ENCODE results near the gene GRAPL.
"Not testable (repeated sequence)": the region's sequence is repeated elsewhere in the genome, so short reads cannot be mapped to it uniquely, and the experiment has no call there.

GRAPL gene

GRCh38 chr17:19157628-19158027 lies 30.2 kb downstream of the GRAPL start:
- WGBS, result no CpG with 5 or more reads among the region's 8 CpGs
- H3K27ac ChIP-seq (ENCODE audit: low read length, poor library complexity, severe bottlenecking); H3K4ac ChIP-seq (ENCODE audit: low read depth in 1 of 2, low read length in 2 of 2); H3K18ac ChIP-seq (ENCODE audit: low read depth in 1 of 2, low read length in 2 of 2); H3K4me3 ChIP-seq (ENCODE audit: insufficient read depth in 1 of 2, low read depth in 1 of 2, low read length in 2 of 2); H2BK12ac ChIP-seq (ENCODE audit: low read length in 2 of 2); H3K27me3 ChIP-seq (ENCODE audit: control insufficient read depth in 1 of 2, insufficient read depth in 1 of 2, low read length in 2 of 2); H3K79me1 ChIP-seq (replicated peaks; ENCODE audit: low read length, poor library complexity, severe bottlenecking); H3K36me3 ChIP-seq (ENCODE audit: control insufficient read depth in 1 of 2, insufficient read depth in 2 of 2, low read depth in 1 of 2, low read length in 2 of 2); H4K91ac ChIP-seq (ENCODE audit: low read length); H3K9ac ChIP-seq (ENCODE audit: low read length); H3K4me1 ChIP-seq (ENCODE audit: control insufficient read depth, insufficient read depth, low read depth, low read length); H2BK120ac ChIP-seq (ENCODE audit: low read depth, low read length); H2BK5ac ChIP-seq (ENCODE audit: low read depth, low read length, poor library complexity, severe bottlenecking); H2AK5ac ChIP-seq (ENCODE audit: low read length, severe bottlenecking); H4K8ac ChIP-seq (ENCODE audit: low read length); H2AFZ ChIP-seq (ENCODE audit: low read depth, low read length); DNase-seq; H3K4me2 ChIP-seq (ENCODE audit: low read length, poor library complexity, severe bottlenecking); H2BK15ac ChIP-seq (ENCODE audit: low read depth, poor library complexity, severe bottlenecking); H3K23ac ChIP-seq (ENCODE audit: low read length in 2 of 2); H3K9me3 ChIP-seq (ENCODE audit: control insufficient read depth, low read length); H3K14ac ChIP-seq (ENCODE audit: low read length in 2 of 2): not testable (repeated sequence)

- not testable (repeated sequence) for H3K27me3 ChIP-seq (ENCODE audit: control insufficient read depth in 1 of 2, insufficient read depth in 1 of 2, low read length in 2 of 2); DNase-seq; H2BK15ac ChIP-seq (ENCODE audit: low read depth, poor library complexity, severe bottlenecking); H3K4me2 ChIP-seq (ENCODE audit: low read length, poor library complexity, severe bottlenecking); H4K91ac ChIP-seq (ENCODE audit: low read length); H2BK12ac ChIP-seq (ENCODE audit: low read length in 2 of 2); H3K9me3 ChIP-seq (ENCODE audit: control insufficient read depth, low read length); H4K8ac ChIP-seq (ENCODE audit: low read length); H3K9ac ChIP-seq (ENCODE audit: low read length); H3K79me1 ChIP-seq (replicated peaks; ENCODE audit: low read length, poor library complexity, severe bottlenecking); H2AFZ ChIP-seq (ENCODE audit: low read depth, low read length); H2BK120ac ChIP-seq (ENCODE audit: low read depth, low read length); H3K14ac ChIP-seq (ENCODE audit: low read length in 2 of 2); H3K4me1 ChIP-seq (ENCODE audit: control insufficient read depth, insufficient read depth, low read depth, low read length); H3K4me3 ChIP-seq (ENCODE audit: insufficient read depth in 1 of 2, low read depth in 1 of 2, low read length in 2 of 2); H3K36me3 ChIP-seq (ENCODE audit: control insufficient read depth in 1 of 2, insufficient read depth in 2 of 2, low read depth in 1 of 2, low read length in 2 of 2); H3K27ac ChIP-seq (ENCODE audit: low read length, poor library complexity, severe bottlenecking); H3K23ac ChIP-seq (ENCODE audit: low read length in 2 of 2); H2BK5ac ChIP-seq (ENCODE audit: low read depth, low read length, poor library complexity, severe bottlenecking); H3K4ac ChIP-seq (ENCODE audit: low read depth in 1 of 2, low read length in 2 of 2); H2AK5ac ChIP-seq (ENCODE audit: low read length, severe bottlenecking); H3K18ac ChIP-seq (ENCODE audit: low read depth in 1 of 2, low read length in 2 of 2)
- WGBS, result no CpG with 5 or more reads among the region's 10 CpGs
Observed at GRCh38 chr17:19158478-19158877, 31.1 kb downstream of the GRAPL start.

GRCh38 chr17:19158938-19159337 lies 31.5 kb downstream of the GRAPL start:
- not testable (repeated sequence) for H3K23ac ChIP-seq (ENCODE audit: low read length in 2 of 2); H3K4me3 ChIP-seq (ENCODE audit: insufficient read depth in 1 of 2, low read depth in 1 of 2, low read length in 2 of 2); H3K9ac ChIP-seq (ENCODE audit: low read length); H2BK5ac ChIP-seq (ENCODE audit: low read depth, low read length, poor library complexity, severe bottlenecking); H2BK12ac ChIP-seq (ENCODE audit: low read length in 2 of 2); H2AK5ac ChIP-seq (ENCODE audit: low read length, severe bottlenecking); H3K14ac ChIP-seq (ENCODE audit: low read length in 2 of 2); H3K18ac ChIP-seq (ENCODE audit: low read depth in 1 of 2, low read length in 2 of 2); H3K4ac ChIP-seq (ENCODE audit: low read depth in 1 of 2, low read length in 2 of 2); H3K9me3 ChIP-seq (ENCODE audit: control insufficient read depth, low read length); H3K4me2 ChIP-seq (ENCODE audit: low read length, poor library complexity, severe bottlenecking); H2BK15ac ChIP-seq (ENCODE audit: low read depth, poor library complexity, severe bottlenecking); DNase-seq; H3K4me1 ChIP-seq (ENCODE audit: control insufficient read depth, insufficient read depth, low read depth, low read length); H3K79me1 ChIP-seq (replicated peaks; ENCODE audit: low read length, poor library complexity, severe bottlenecking); H2BK120ac ChIP-seq (ENCODE audit: low read depth, low read length); H3K27ac ChIP-seq (ENCODE audit: low read length, poor library complexity, severe bottlenecking); H4K91ac ChIP-seq (ENCODE audit: low read length); H3K36me3 ChIP-seq (ENCODE audit: control insufficient read depth in 1 of 2, insufficient read depth in 2 of 2, low read depth in 1 of 2, low read length in 2 of 2); H2AFZ ChIP-seq (ENCODE audit: low read depth, low read length); H3K27me3 ChIP-seq (ENCODE audit: control insufficient read depth in 1 of 2, insufficient read depth in 1 of 2, low read length in 2 of 2); H4K8ac ChIP-seq (ENCODE audit: low read length)
- WGBS, result no CpG with 5 or more reads among the region's 2 CpGs

GRCh38 chr17:19161308-19162107 lies 34.1 kb downstream of the GRAPL start:
- not testable (repeated sequence) for H2AK5ac ChIP-seq (ENCODE audit: low read length, severe bottlenecking); H3K14ac ChIP-seq (ENCODE audit: low read length in 2 of 2); H3K9ac ChIP-seq (ENCODE audit: low read length); H3K4me1 ChIP-seq (ENCODE audit: control insufficient read depth, insufficient read depth, low read depth, low read length); H3K4ac ChIP-seq (ENCODE audit: low read depth in 1 of 2, low read length in 2 of 2); H2BK15ac ChIP-seq (ENCODE audit: low read depth, poor library complexity, severe bottlenecking); H2AFZ ChIP-seq (ENCODE audit: low read depth, low read length); H4K91ac ChIP-seq (ENCODE audit: low read length); H4K8ac ChIP-seq (ENCODE audit: low read length); H3K27ac ChIP-seq (ENCODE audit: low read length, poor library complexity, severe bottlenecking); H3K9me3 ChIP-seq (ENCODE audit: control insufficient read depth, low read length); H2BK12ac ChIP-seq (ENCODE audit: low read length in 2 of 2); H2BK5ac ChIP-seq (ENCODE audit: low read depth, low read length, poor library complexity, severe bottlenecking); H3K18ac ChIP-seq (ENCODE audit: low read depth in 1 of 2, low read length in 2 of 2); H3K36me3 ChIP-seq (ENCODE audit: control insufficient read depth in 1 of 2, insufficient read depth in 2 of 2, low read depth in 1 of 2, low read length in 2 of 2); H2BK120ac ChIP-seq (ENCODE audit: low read depth, low read length); H3K4me2 ChIP-seq (ENCODE audit: low read length, poor library complexity, severe bottlenecking); H3K4me3 ChIP-seq (ENCODE audit: insufficient read depth in 1 of 2, low read depth in 1 of 2, low read length in 2 of 2); H3K79me1 ChIP-seq (replicated peaks; ENCODE audit: low read length, poor library complexity, severe bottlenecking); H3K27me3 ChIP-seq (ENCODE audit: control insufficient read depth in 1 of 2, insufficient read depth in 1 of 2, low read length in 2 of 2); DNase-seq; H3K23ac ChIP-seq (ENCODE audit: low read length in 2 of 2)
- WGBS, result no CpG with 5 or more reads among the region's 13 CpGs

Measured in mesenchymal stem cell (in vitro differentiated cells and primary cell).